Large intestine (tissue), 3 donors: Measurements from ENCODE around the gene RTKN. TPM values are rescaled to one million over a fixed set of nuclear protein-coding genes. Genes with fewer than 3 reads are reported as not detected.
"Not testable (repeated sequence)": the region's sequence is repeated elsewhere in the genome, so short reads cannot be mapped to it uniquely, and the experiment has no call there.

Experiments
- DNase-seq, 2 donors: peaks; one replicate each; pipeline versions ENCODE4 v3.0.0 to v3.0.0-alpha.2; 2013
- H3K27ac ChIP-seq: one replicate; pipeline ENCODE4 v1.5.1; 2013; ENCODE audit warnings: low read length
- H3K27me3 ChIP-seq: 2 replicates; pipeline ENCODE4 v1.6.1; 2013; ENCODE audit warnings: low read length; ENCODE audit not compliant: control insufficient read depth, insufficient read depth
- H3K36me3 ChIP-seq: 2 replicates; pipeline ENCODE4 v1.6.1; 2013; ENCODE audit warnings: low read length; ENCODE audit not compliant: control insufficient read depth, insufficient read depth
- H3K4me1 ChIP-seq: one replicate; pipeline ENCODE4 v1.6.1; 2013; ENCODE audit warnings: low read length; ENCODE audit not compliant: control insufficient read depth, insufficient read depth
- H3K4me3 ChIP-seq: one replicate; pipeline ENCODE4 v1.5.1; 2013; ENCODE audit warnings: low read length
- H3K9me3 ChIP-seq: one replicate; pipeline ENCODE4 v1.6.1; 2013; ENCODE audit warnings: mild to moderate bottlenecking, low read depth, low read length, moderate library complexity; ENCODE audit not compliant: control insufficient read depth
- WGBS: methylation state at CpG from one replicate; pipeline ENCODE4 v1.1.5; 2013; ENCODE audit warnings: low lambda C conversion rate; ENCODE audit not compliant: insufficient coverage; 5-methylcytosine and 5-hydroxymethylcytosine counted together
- polyA plus RNA-seq: library from polyadenylated mRNA; unstranded; fragments of 120-200 nt; gene quantifications from one replicate; pipeline ENCODE4 v1.2.1, GENCODE V29; 2013

RTKN gene
- polyA plus RNA-seq, 1 donor, result 105 TPM

GRCh38 chr2:74461187-74462053 is 19.7 kb upstream of the RTKN start:
- Histone ChIP-seq H3K9me3 (no peaks in the 10 kb centered on the region), H3K4me1 (peaks cover 27% of the 10 kb centered on the region), H3K4me3 (no peak overlapping the region), H3K27me3 (no peaks in the 10 kb centered on the region), H3K27ac (no peak overlapping the region), H3K36me3 (peaks cover 24% of the 10 kb centered on the region)
- DNase-seq, result no peak
- WGBS, result 82% methylated on average over 3 of the region's 27 CpGs

- WGBS, result no CpG with 5 or more reads among the region's 10 CpGs
- H3K27ac ChIP-seq, H3K4me3 ChIP-seq, DNase-seq, H3K27me3 ChIP-seq, H3K9me3 ChIP-seq: not testable (repeated sequence)
- peaks cover 38% of the 10 kb centered on the region for H3K4me1 ChIP-seq
- H3K36me3 ChIP-seq, result peaks cover 24% of the 10 kb centered on the region
These were observed 18.4 kb upstream of the RTKN start for GRCh38 chr2:74460187-74460586.

GRCh38 chr2:74459503-74460118 is 17.9 kb upstream of the RTKN start:
- Histone ChIP-seq H3K4me1 (peaks cover 38% of the 10 kb centered on the region), H3K36me3 (peaks cover 24% of the 10 kb centered on the region), H3K4me3 (peak overlapping the region; percentile 66)
- H3K9me3 ChIP-seq, DNase-seq, H3K27ac ChIP-seq, H3K27me3 ChIP-seq: not testable (repeated sequence)
- WGBS, result no CpG with 5 or more reads among the region's 13 CpGs

DNA sequence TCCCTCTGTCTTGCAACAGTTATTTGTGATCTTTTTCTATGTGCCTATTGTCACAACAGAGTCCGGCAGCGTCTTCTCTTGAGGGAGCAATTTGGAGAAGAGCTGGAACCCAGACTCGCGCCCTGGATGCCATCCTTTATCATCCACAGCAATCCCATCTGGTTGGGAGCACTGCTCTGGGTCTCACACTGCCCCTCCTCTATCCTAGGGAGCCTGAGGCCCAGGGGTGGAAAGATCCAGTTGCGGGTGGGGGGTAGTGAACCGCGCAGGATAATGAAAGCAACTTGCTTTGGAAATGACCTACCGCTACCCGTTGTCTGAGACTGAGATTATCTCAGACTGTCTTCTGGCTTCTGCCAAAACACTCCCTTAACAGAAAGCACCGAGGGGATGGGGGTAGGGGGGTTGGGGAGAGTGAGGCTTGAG is 17.2 kb upstream of the RTKN start:
- Histone ChIP-seq H3K4me3 (peak overlapping the region; percentile 66), H3K4me1 (peaks cover 35% of the 10 kb centered on the region), H3K9me3 (no peaks in the 10 kb centered on the region), H3K27ac (peak overlapping the region; percentile 34), H3K27me3 (no peaks in the 10 kb centered on the region), H3K36me3 (peaks cover 24% of the 10 kb centered on the region)
- DNase-seq, result no peak
- no CpG with 5 or more reads among the region's 10 CpGs for WGBS

- H3K9me3 ChIP-seq, result no peaks in the 10 kb centered on the region
- WGBS, result no CpG with 5 or more reads among the region's 38 CpGs
- peaks cover 32% of the 10 kb centered on the region for H3K4me1 ChIP-seq
- H3K27ac ChIP-seq, result peak within 1 kb of the TSS; percentile 100
- DNase-seq, result peak; percentile 100
- peaks cover 24% of the 10 kb centered on the region for H3K36me3 ChIP-seq
- H3K4me3 ChIP-seq, result peak within 1 kb of the TSS; percentile 93
- no peaks in the 10 kb centered on the region for H3K27me3 ChIP-seq
These were observed 16.6 kb upstream of the RTKN start, which contains the start of gene WBP1 for GRCh38 chr2:74458132-74458937. TSS of gene WBP1 (plus strand) at chr2:74458438. CDS start at chr2:74458603, 165 bp downstream.

DNA sequence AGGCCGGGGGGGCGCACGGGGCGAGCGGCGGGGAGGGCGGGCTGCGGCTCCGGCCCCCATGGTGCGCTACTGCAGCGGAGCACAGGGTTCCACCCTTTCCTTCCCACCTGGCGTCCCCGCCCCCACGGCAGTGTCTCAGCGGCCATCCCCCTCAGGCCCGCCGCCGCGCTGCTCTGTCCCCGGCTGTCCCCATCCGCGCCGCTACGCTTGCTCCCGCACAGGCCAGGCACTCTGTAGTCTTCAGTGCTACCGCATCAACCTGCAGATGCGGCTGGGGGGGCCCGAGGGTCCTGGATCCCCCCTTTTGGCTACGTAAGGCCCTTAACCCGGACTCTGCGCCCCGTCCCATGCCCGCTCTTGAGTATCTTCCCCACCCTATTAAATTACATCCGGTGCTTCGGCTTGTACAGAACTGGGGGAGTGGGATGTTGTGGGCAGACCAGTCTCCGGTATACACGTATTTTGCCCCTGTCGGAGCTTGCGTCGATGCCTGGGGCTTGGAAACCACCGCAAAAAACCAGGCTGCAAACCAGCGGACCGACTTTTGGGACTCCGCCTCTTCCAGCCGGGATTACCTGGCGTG is 15.9 kb upstream of the RTKN start:
- Histone ChIP-seq H3K9me3 (no peaks in the 10 kb centered on the region), H3K36me3 (peaks cover 20% of the 10 kb centered on the region), H3K4me1 (peaks cover 26% of the 10 kb centered on the region), H3K27me3 (no peaks in the 10 kb centered on the region), H3K27ac (peak overlapping the region; percentile 100), H3K4me3 (peak overlapping the region; percentile 93)
- WGBS, result no CpG with 5 or more reads among the region's 46 CpGs
- peak in 1 of 2 donors; percentile 76 for DNase-seq

GRCh38 chr2:74457129-74457548 is 15.4 kb upstream of the RTKN start:
- WGBS, result no CpG with 5 or more reads among the region's 27 CpGs
- Histone ChIP-seq H3K27me3 (no peaks in the 10 kb centered on the region), H3K4me1 (peaks cover 26% of the 10 kb centered on the region), H3K27ac (peak overlapping the region; percentile 100), H3K4me3 (peak overlapping the region; percentile 93), H3K9me3 (no peaks in the 10 kb centered on the region), H3K36me3 (peaks cover 15% of the 10 kb centered on the region)
- DNase-seq, result no peak

GRCh38 chr2:74454654-74455511 is 13.1 kb upstream of the RTKN start, which contains the start of gene INO80B:
TSS of gene INO80B (plus strand) at chr2:74455087. CDS start at chr2:74455117, 30 bp downstream.
- DNase-seq, result peak; percentile 98
- WGBS, result no CpG with 5 or more reads among the region's 40 CpGs
- Histone ChIP-seq H3K36me3 (no peaks in the 10 kb centered on the region), H3K9me3 (no peaks in the 10 kb centered on the region), H3K4me3 (peak within 1 kb of the TSS; percentile 55), H3K27ac (peak within 1 kb of the TSS; percentile 0), H3K27me3 (no peaks in the 10 kb centered on the region), H3K4me1 (peaks cover 26% of the 10 kb centered on the region)

DNA sequence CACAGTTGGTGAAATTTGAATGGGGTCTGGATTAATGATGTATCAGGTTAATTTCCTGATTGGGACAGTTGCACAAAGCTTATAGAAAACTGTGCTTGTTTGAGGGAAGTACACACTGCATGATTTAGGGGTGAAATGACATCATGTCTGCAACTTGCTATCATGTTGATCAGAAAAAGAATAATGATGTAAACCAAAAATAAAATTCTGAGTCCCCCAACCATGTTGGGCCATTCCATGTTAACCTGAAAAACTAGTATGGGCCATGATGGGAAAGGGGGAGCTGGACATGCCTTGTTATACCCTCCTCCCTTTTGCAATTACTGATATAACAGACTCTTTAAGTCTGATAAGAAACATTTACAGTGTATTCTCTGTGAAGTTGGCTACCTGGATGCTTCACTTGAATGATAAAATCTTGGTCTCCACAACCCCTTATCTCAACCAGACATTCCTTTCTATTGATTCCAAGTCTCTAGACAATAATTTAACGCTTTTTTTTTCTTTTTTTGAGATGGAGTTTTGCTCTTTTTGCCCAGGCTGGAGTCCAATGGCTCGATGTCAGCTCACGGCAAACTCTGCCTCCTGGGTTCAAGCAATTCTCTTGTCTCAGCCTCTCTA is 8.9 kb upstream of the RTKN start:
- Histone ChIP-seq H3K4me3 (no peak overlapping the region), H3K4me1 (peaks cover 16% of the 10 kb centered on the region), H3K27me3 (no peaks in the 10 kb centered on the region), H3K36me3 (no peaks in the 10 kb centered on the region), H3K9me3 (no peaks in the 10 kb centered on the region), H3K27ac (no peak overlapping the region)
- 100% methylated on average over 1 of the region's 3 CpGs for WGBS
- no peak for DNase-seq
